Glutamatergic neuron (in vitro differentiated cells): ENCODE results near the gene C13orf46. TPM values are rescaled to one million over a fixed set of nuclear protein-coding genes. Genes with fewer than 3 reads are reported as not detected.

Experiments used
- DNase-seq: peaks from one replicate; pipeline ENCODE4 v3.0.0; 2022
- H3K27ac Mint-ChIP-seq: one replicate; pipeline ENCODE4 v1.8.0; 2020; ENCODE audit warnings: mild to moderate bottlenecking, mixed read lengths, inconsistent platforms; ENCODE audit not compliant: unreplicated experiment
- H3K27me3 Mint-ChIP-seq: one replicate; pipeline ENCODE4 v1.8.0; 2020; ENCODE audit warnings: mild to moderate bottlenecking, moderate library complexity, mixed read lengths, inconsistent platforms; ENCODE audit not compliant: unreplicated experiment
- H3K36me3 Mint-ChIP-seq: one replicate; pipeline ENCODE4 v1.8.0; 2020; ENCODE audit warnings: mild to moderate bottlenecking, mixed read lengths, inconsistent platforms; ENCODE audit not compliant: unreplicated experiment
- H3K4me1 Mint-ChIP-seq: one replicate; pipeline ENCODE4 v1.8.0; 2020; ENCODE audit warnings: mild to moderate bottlenecking, low read depth, mixed read lengths, inconsistent platforms; ENCODE audit not compliant: unreplicated experiment
- H3K4me3 Mint-ChIP-seq: one replicate; pipeline ENCODE4 v1.8.0; 2020; ENCODE audit warnings: mild to moderate bottlenecking, mixed read lengths, inconsistent platforms; ENCODE audit not compliant: unreplicated experiment
- H3K9me3 Mint-ChIP-seq: one replicate; pipeline ENCODE4 v1.8.0; 2020; ENCODE audit warnings: mild to moderate bottlenecking, moderate library complexity, mixed read lengths, inconsistent platforms; ENCODE audit not compliant: unreplicated experiment
- total RNA-seq: library from RNA; stranded (reverse); fragmentation: NEBNext Ultra II Directional; extraction: Animal tissue kit (Norgen Biotek cat#: 25700); gene quantifications from one replicate; pipeline ENCODE4 v1.2.1, GENCODE V29; 2021; ENCODE audit not compliant: unreplicated experiment
- TF ChIP-seq, protein P1 (sequence below): fragments of 200-600 bp; sonication (generic); IDR thresholded peaks from one replicate; pipeline ENCODE4 v1.5.0; 2021; ENCODE audit not compliant: partially characterized antibody, unreplicated experiment

Gene C13orf46
- total RNA-seq, 1 donor from 2014 or later: 0.71 TPM

DNA sequence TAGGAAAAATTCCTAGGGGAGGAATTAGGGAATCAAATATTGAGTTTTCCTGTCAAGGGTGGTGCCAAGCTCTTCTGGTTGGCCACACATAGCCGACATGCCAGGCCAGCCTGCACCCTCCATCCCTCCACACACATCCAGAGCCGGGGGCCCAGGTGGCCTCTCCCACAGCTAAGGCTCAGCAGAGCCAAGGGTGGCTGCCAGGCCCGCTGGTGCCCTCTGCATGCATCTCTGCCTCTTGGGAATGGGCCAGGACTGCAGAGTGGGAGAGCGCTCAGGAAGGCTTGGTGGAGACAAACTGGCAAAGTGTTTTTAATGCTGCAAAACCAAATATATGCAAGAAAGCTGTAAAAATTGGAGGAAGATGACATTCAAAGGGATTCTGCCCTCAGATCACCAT lies 67.3 kb downstream of the C13orf46 start:
- Mint-ChIP-seq H3K4me3 (no peak overlapping the region), H3K27me3 (no peaks in the 10 kb centered on the region), H3K36me3 (no peaks in the 10 kb centered on the region), H3K27ac (no peak overlapping the region), H3K9me3 (peaks cover 2% of the 10 kb centered on the region), H3K4me1 (peaks cover 20% of the 10 kb centered on the region)
- DNase-seq: no peak
- TF ChIP-seq, protein P1, sequence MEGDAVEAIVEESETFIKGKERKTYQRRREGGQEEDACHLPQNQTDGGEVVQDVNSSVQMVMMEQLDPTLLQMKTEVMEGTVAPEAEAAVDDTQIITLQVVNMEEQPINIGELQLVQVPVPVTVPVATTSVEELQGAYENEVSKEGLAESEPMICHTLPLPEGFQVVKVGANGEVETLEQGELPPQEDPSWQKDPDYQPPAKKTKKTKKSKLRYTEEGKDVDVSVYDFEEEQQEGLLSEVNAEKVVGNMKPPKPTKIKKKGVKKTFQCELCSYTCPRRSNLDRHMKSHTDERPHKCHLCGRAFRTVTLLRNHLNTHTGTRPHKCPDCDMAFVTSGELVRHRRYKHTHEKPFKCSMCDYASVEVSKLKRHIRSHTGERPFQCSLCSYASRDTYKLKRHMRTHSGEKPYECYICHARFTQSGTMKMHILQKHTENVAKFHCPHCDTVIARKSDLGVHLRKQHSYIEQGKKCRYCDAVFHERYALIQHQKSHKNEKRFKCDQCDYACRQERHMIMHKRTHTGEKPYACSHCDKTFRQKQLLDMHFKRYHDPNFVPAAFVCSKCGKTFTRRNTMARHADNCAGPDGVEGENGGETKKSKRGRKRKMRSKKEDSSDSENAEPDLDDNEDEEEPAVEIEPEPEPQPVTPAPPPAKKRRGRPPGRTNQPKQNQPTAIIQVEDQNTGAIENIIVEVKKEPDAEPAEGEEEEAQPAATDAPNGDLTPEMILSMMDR: no peak

DNA sequence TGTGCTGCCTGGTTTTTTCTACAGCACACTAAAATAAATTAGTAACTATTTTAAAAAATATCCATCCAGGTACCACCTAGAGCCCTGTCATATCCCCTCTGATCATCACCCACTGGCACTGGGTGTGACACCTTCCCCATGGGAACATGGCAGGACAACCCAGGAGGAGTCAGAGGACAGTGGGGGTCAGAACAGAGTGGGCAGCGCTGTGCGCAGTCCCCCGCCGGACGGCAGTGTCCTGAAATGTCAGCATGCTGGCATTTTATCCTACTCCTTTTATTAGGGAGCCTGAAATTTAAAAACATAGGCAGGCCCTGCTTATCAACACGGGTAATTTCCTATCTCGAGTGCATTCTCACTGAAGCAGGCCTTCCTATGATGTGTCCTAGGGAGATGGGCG lies 67.9 kb downstream of the C13orf46 start:
- TF ChIP-seq, protein P1: no peak
- Mint-ChIP-seq H3K9me3 (peaks cover 2% of the 10 kb centered on the region), H3K4me3 (no peak overlapping the region), H3K36me3 (no peaks in the 10 kb centered on the region), H3K27me3 (no peaks in the 10 kb centered on the region), H3K27ac (no peak overlapping the region), H3K4me1 (peaks cover 20% of the 10 kb centered on the region)
- no peak for DNase-seq

DNA sequence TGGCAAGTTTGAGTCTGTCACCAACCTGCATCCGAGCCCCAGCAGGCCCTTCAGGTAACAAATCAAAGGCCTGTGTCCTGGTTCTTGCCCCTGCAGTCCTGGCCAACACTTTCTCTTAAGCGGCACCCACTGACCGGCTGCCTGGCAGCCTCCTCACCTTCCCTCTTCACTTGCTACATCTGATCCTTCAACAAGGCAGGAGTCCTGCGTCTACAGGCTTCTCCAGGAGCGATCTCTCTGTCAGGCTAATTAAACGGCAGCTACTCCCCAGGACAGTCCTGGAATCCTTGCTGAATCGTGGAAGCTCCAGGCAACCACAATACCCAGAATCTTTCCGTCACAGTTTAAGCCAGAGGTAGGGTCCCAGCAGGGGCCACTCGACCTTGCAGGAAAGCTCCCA lies 68.9 kb downstream of the C13orf46 start:
- H3K4me3 Mint-ChIP-seq: no peak overlapping the region
- peaks cover 20% of the 10 kb centered on the region for H3K4me1 Mint-ChIP-seq
- no peaks in the 10 kb centered on the region for H3K36me3 Mint-ChIP-seq
- H3K9me3 Mint-ChIP-seq: peaks cover 2% of the 10 kb centered on the region
- H3K27me3 Mint-ChIP-seq: no peaks in the 10 kb centered on the region
- no peak for DNase-seq
- H3K27ac Mint-ChIP-seq: no peak overlapping the region
- TF ChIP-seq, protein P1: no peak

DNA sequence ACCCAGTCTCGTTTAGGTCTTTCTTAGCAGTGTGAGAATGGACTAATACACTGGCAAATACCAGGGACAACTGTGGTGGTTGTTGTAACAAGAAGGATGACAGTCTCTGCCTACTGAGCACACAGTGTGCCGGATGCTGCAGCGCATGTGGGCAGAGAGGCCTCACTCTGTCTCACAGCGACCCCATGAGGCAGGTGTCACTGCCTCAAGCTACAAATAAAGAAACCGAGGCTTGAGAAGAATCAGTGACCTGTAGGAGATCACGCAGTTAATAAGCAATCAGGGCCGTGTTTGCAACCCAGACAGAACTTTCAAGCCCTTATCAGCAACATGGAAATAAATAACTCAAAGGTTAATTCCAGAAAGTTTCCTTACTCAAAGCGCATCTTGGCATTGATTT lies 69.5 kb downstream of the C13orf46 start:
- peaks cover 20% of the 10 kb centered on the region for H3K4me1 Mint-ChIP-seq
- H3K36me3 Mint-ChIP-seq: no peaks in the 10 kb centered on the region
- no peaks in the 10 kb centered on the region for H3K27me3 Mint-ChIP-seq
- DNase-seq: no peak
- H3K27ac Mint-ChIP-seq: no peak overlapping the region
- H3K9me3 Mint-ChIP-seq: peaks cover 2% of the 10 kb centered on the region
- no peak overlapping the region for H3K4me3 Mint-ChIP-seq
- TF ChIP-seq, protein P1: no peak

DNA sequence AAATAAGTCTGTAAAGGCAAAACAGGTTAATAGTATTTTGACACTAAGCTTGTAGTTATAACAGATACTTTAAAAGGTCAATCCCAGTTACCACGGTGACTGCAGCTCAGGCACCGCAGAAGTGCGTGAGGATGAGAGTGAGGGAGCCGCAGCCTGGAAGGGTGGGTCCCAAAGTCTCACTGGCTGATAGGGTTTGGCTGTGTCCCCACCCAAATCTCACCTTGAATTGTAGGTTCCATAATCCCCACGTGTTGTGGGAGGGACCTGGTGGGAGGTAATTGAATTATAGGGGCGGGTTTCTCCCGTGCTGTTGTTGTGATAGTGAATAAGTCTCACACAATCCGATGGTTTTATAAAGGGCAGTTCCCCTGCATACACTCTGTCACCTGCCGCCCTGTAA lies 70.0 kb downstream of the C13orf46 start:
- H3K9me3 Mint-ChIP-seq: peaks cover 2% of the 10 kb centered on the region
- no peaks in the 10 kb centered on the region for H3K27me3 Mint-ChIP-seq
- no peak overlapping the region for H3K27ac Mint-ChIP-seq
- H3K36me3 Mint-ChIP-seq: no peaks in the 10 kb centered on the region
- TF ChIP-seq, protein P1: no peak
- no peak for DNase-seq
- H3K4me1 Mint-ChIP-seq: peaks cover 15% of the 10 kb centered on the region
- H3K4me3 Mint-ChIP-seq: no peak overlapping the region

Other genes with a start within 250 kb of the C13orf46 start
- gene TMEM255B, start 214.8 kb downstream of the C13orf46 start, total RNA-seq: 13.8 TPM
- gene GAS6, start 110.0 kb downstream of the C13orf46 start, total RNA-seq: 47.6 TPM
- 15.2 TPM for gene RASA3, start 158.5 kb upstream of the C13orf46 start, total RNA-seq
- not detected for gene CFAP97D2, start 205.2 kb upstream of the C13orf46 start, total RNA-seq